ENCODE measurements around the gene ST6GALNAC3.

GRCh38 chr1:76237211-76237610, 162.7 kb downstream of the ST6GALNAC3 start:
- TF ChIP-seq, protein P1, sequence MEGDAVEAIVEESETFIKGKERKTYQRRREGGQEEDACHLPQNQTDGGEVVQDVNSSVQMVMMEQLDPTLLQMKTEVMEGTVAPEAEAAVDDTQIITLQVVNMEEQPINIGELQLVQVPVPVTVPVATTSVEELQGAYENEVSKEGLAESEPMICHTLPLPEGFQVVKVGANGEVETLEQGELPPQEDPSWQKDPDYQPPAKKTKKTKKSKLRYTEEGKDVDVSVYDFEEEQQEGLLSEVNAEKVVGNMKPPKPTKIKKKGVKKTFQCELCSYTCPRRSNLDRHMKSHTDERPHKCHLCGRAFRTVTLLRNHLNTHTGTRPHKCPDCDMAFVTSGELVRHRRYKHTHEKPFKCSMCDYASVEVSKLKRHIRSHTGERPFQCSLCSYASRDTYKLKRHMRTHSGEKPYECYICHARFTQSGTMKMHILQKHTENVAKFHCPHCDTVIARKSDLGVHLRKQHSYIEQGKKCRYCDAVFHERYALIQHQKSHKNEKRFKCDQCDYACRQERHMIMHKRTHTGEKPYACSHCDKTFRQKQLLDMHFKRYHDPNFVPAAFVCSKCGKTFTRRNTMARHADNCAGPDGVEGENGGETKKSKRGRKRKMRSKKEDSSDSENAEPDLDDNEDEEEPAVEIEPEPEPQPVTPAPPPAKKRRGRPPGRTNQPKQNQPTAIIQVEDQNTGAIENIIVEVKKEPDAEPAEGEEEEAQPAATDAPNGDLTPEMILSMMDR (IDR thresholded peaks at IDR 0.05): no peak
- TF ChIP-seq POLR2A (IDR thresholded peaks at IDR 0.05): no peak

Measured in testis (tissue), 2 donors.